ENCODE results near the gene RAPGEF1. TPM values are rescaled to one million over a fixed set of nuclear protein-coding genes. Genes with fewer than 3 reads are reported as not detected.

The RAPGEF1 gene
- total and polyA plus RNA-seq, 9 of the 15 experiments (the other 6 are each of a cell fraction or from before 2014, with no cell fraction given): 0.06 to 44.1 (median 19.9) TPM

GRCh38 chr9:131739959-131740648 lies at the start of gene RAPGEF1 (continued):
- no peak for TF ChIP-seq CHD7 (IDR thresholded peaks at IDR 0.05; ENCODE audit: low read depth, low read length)
- no peak for TF ChIP-seq BRD4 (IDR thresholded peaks at IDR 0.05)
- no peak for TF ChIP-seq HNRNPH1 (optimal IDR thresholded peaks at IDR 0.05; ENCODE audit: low read depth, low read length)
- TF ChIP-seq ETV6 (IDR thresholded peaks at IDR 0.05; ENCODE audit: borderline replicate concordance in 1 of 2, low read depth in 2 of 2, low read length in 1 of 2): no peak
- no peak for TF ChIP-seq ETV6 (CRISPR knock-in tag; IDR thresholded peaks at IDR 0.05; ENCODE audit: borderline replicate concordance)
- no peak for TF ChIP-seq HMG20A (CRISPR knock-in tag; conservative IDR thresholded peaks at IDR 0.05)
- no peak for TF ChIP-seq ZNF41 (CRISPR knock-in tag; conservative IDR thresholded peaks at IDR 0.05)
- TF ChIP-seq SRSF3 (IDR thresholded peaks at IDR 0.05; ENCODE audit: insufficient read depth, low read length): no peak
- TF ChIP-seq NFXL1 (CRISPR knock-in tag; IDR thresholded peaks at IDR 0.05): no peak
- TF ChIP-seq ZNF384 (IDR thresholded peaks at IDR 0.05; ENCODE audit: low read depth, low read length): no peak
- TF ChIP-seq ZBTB49 (CRISPR knock-in tag; IDR thresholded peaks at IDR 0.05; ENCODE audit: borderline replicate concordance): no peak
- no peak for TF ChIP-seq CREBBP (IDR thresholded peaks at IDR 0.05; ENCODE audit: low read depth, low read length)
- no peak for TF ChIP-seq CEBPB (tag; IDR thresholded peaks at IDR 0.05)
- no peak for TF ChIP-seq RFX7 (CRISPR knock-in tag; IDR thresholded peaks at IDR 0.05)
- TF ChIP-seq ETV1 (tag; conservative IDR thresholded peaks at IDR 0.05; ENCODE audit: low read depth): no peak
